GM03348 (cell line): ENCODE data around the gene PPP2R5A.

ENCODE experiments used
- DNase-seq: peaks from one replicate; pipeline ENCODE4 v3.0.0; 2012; ENCODE audit warnings: low spot score

The PPP2R5A gene

DNA sequence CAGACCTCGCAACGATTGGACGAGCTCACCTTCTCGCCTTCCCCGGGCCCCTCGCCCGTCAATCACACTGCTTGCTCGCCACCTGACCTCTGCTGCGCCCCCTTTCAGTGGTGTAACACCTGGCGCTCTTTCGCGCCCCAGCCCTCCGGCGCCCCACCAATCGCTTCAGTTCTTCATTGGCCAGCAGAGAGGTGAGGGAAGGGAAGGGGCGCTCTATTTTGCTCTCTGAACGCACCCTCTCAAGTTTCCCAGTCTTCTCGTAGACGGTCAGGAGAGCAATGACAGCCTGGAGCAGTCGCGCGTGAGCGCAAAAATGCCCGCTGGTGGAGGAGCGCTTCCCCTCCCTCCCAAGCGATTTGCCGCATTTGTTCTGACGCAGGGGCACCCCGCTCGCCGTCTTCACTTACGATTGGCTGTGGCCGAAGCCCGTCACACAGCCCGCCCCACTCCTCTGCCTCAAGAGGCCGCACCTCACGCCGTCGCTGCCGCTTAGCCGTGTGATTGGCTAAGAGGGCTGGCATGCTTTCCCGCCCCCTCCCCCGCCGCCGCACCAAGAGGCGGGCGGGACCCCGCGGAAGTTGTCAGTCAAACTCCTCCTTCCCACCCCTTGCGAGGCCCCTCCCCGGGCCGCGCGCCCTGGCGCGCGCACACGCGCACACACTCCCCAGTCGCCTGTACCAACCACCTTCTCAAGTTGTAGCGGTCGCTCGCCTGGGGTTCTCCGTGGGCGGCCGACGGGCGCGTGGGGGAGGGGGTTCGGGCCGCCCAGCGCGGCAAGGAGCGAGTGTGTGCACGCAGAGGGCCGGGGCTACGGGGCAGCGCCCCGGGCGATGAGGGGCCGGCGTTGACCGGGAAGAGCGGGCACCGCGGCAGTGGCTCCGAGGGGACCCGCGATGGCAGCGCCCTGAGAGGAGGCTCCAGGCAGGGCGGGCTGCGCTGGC, at the start of gene PPP2R5A:
Gene PPP2R5A (plus strand): TSS at position 667 of the 941 bp plus-strand sequence. CDS start 701 bp downstream, outside the sequence.
- DNase-seq: peak; percentile 99

- DNase-seq: no peak
Measured at GRCh38 chr1:212235857-212236256, 49.4 kb upstream of the PPP2R5A start.

DNA sequence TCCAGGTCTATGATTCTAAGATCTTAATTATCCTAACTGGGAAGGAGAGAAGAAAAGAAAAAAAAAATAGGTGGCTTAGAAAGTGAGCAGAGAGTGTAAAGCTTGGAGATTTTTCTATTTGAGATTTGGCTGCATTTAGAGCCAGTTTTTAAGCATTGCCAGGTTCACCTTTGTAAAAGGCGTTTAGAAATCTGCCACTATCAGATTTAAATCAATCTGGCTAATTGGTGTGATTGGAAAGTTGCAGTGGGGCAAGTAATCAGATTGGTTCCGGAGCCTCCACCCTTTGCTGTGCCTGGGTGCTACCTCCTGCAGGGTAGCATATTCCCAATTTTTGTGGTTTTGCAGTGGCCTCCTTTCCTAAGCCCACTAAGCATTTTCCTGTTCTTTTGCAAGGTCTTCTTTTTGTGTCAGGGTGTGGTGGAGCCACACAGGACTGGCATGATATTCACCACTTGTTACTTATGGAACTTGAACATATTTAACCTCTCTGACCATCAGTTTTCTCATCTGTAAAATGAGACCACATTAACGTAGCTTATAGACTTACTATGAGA, 48.5 kb upstream of the PPP2R5A start:
- no peak for DNase-seq

- no peak for DNase-seq
Measured at GRCh38 chr1:212237651-212238050, 47.6 kb upstream of the PPP2R5A start.

DNA sequence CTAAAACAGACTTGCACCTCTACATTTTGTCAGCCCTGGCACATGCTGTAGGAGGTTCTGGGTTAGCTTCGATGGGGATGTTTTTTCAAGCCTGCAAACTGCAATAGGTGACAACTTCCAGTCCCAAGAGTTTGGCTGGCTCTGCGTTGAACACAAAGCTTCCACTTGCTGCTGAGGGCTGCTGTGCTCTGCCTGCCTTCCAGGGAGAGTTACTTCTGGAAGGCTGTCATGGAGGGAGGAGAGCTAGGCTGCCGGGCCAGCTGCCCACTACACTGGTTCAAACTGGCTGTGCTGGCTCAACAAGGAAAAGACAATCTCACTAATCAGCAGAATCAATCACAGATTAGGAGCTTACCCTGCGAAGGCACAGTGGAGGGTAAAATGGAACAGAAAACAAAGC, 46.7 kb upstream of the PPP2R5A start:
- DNase-seq: peak; percentile 53

GRCh38 chr1:212241501-212241900, 43.7 kb upstream of the PPP2R5A start:
- DNase-seq: no peak

GRCh38 chr1:212241957-212242287, 43.3 kb upstream of the PPP2R5A start:
- DNase-seq: no peak

DNA sequence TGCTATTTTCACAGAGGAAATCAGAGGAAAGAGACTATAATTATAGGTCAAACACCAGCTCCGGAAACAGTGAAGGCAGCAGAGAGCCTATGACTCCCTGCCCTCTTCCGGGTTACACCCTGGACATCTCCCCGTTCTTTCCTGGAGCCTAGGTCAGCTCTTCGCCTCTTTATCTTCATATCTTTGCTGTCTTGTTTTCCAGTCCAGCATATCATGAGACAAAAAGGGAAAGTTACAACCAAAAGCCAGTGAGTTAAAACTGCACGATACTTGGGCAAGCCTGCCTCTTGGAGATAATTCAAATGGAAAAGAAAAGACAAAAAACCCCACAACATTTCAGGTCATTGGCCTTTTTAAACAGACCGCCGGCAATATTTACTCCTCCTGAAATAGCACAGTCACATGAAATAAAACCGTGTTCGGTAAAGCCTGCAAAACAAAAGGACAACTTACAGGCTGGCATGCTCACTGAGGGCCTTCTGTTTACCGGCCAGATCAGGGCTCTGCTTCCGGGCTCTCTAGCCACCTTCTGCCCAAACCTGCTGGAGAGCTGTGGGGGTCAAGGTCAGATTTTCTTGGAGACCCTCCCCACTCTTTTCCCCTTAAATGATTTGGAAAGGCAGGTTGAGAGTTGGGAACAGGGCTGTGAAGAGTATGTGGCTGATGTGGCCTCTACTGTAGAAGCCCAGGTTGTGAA, 42.8 kb upstream of the PPP2R5A start:
- DNase-seq: no peak

GRCh38 chr1:212242985-212243308, 42.3 kb upstream of the PPP2R5A start:
- no peak for DNase-seq

- no peak for DNase-seq
Measured at GRCh38 chr1:212244441-212244840, 40.8 kb upstream of the PPP2R5A start.

DNA sequence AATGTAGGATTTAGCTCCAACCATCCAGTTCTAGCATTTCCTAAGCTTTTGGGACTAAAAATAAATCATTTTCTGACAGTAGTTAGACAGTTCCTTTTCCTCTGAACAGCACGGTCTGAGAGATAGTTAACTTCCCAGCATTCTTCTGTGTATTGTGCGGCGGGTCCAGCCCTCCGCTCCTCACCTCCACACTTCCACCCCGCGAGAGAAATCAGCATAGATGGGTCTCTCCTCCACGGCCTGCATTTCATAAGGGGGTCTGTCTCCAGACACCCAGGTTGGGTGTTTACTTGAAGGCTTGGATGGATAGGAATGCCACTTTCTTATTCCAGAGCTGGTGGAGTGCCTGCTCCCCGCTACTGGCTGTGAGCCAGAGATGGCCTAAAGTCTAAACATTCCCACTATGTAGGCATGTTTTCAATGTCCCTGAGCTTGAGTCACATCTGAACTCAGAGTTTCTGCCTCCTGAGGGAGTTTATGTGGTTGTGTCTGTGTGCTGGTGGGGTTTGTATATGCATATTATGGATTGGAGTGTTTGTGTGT, 38.0 kb upstream of the PPP2R5A start:
- DNase-seq: no peak

GRCh38 chr1:212247988-212248387, 37.2 kb upstream of the PPP2R5A start:
- DNase-seq: no peak

GRCh38 chr1:212254853-212255363, 30.3 kb upstream of the PPP2R5A start:
- no peak for DNase-seq

GRCh38 chr1:212255705-212256307, 29.4 kb upstream of the PPP2R5A start:
- no peak for DNase-seq

GRCh38 chr1:212256369-212256768, 28.8 kb upstream of the PPP2R5A start:
- DNase-seq: no peak

GRCh38 chr1:212257157-212257556, 28.1 kb upstream of the PPP2R5A start:
- no peak for DNase-seq

- no peak for DNase-seq
Measured at GRCh38 chr1:212259693-212260480, 25.3 kb upstream of the PPP2R5A start.

DNA sequence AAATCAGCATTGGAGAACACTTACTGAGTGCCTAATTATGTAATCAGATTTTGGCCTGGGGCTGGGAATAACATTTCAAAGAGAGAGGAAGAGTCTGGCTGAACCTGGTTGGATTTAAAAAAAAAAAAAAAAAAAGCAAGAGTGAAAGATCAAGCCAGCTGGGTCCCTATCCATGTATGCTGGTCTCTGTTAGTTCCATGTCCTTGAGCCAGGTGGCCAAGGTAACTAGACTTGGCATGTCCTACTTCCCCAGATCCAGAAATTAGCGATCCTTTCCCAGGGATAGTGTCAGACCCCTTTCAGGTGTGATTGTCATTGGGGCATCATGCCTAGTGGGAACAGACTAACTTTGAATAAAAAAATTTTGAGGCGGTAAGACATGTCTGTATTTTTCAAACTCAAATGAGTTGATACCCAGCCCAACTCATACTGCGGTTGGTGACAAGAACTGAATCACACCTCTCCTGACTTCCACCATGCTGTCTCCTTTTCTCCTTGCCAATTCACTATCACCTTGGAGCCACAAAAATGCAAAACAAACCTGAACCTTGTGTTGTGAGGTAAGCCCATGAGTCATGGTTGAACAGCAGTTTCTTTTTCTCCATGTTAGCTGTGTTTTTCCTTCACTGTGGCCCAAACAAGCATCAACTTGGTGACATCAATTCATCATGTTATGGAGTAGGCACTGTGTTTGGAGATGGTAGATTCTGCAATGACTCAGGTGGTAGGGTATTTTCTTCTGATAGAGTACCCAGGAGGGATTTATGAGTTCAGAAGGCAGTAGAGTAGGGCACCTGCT, 24.5 kb upstream of the PPP2R5A start:
- DNase-seq: no peak

- DNase-seq: no peak
Measured at GRCh38 chr1:212261361-212261929, 23.8 kb upstream of the PPP2R5A start.

GRCh38 chr1:212267017-212267416, 18.2 kb upstream of the PPP2R5A start:
- DNase-seq: no peak
